Ishikawa (cell line): ENCODE data around the gene MPLKIP.

ENCODE experiments used
- CEBPB ChIP-seq: IDR thresholded peaks from 2 replicates; pipeline ENCODE4 v1.6.1; 2012
- EGR1 ChIP-seq: IDR thresholded peaks from 2 replicates; pipeline ENCODE4 v1.6.1; 2012
- RAD21 ChIP-seq: IDR thresholded peaks from 2 replicates; pipeline ENCODE4 v1.6.1; 2012; ENCODE audit warnings: low read depth
- TAF1 ChIP-seq: IDR thresholded peaks from 2 replicates; pipeline ENCODE4 v1.6.1; 2012; ENCODE audit warnings: low read depth, mild to moderate bottlenecking
- TCF12 ChIP-seq: IDR thresholded peaks from 2 replicates; pipeline ENCODE4 v1.6.1; 2012; ENCODE audit warnings: low read depth
- TEAD4 ChIP-seq: IDR thresholded peaks from 2 replicates; pipeline ENCODE4 v1.6.1; 2012
- TF ChIP-seq, protein P1 (sequence below): IDR thresholded peaks from 2 replicates; pipeline ENCODE4 v1.6.1; 2012; ENCODE audit warnings: low read depth, mild to moderate bottlenecking
- TF ChIP-seq, protein P2 (sequence below): IDR thresholded peaks from 2 replicates; pipeline ENCODE4 v1.6.1; 2012

DNA sequence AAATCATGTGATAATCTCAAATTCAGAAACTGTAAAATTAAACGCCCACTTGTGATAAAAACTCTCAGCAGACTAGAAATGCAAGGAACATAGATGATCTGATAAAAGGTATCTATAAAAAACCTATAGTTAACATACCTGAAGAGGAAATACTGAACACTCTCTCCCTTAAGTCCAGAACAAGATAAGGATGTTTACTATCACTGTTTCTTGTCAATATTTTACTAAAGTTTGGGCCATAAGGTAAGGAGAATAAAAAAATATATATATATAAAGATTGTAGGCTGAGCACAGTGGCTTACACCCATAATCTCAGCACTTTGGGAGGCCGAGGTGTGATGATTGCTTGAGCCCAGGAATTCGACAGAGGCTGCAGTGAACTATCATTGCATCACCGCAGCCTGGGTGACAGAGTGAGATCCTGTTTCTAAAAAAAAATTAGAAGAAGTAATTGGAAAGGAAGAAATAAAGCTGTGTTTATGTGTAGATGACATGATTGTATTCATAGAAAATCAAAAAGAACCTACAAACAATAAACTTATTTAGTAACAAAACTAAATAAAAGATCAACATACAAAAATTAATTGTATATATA, 28.4 kb downstream of the MPLKIP start:
- TF ChIP-seq RAD21: no peak
- TF ChIP-seq, protein P1, sequence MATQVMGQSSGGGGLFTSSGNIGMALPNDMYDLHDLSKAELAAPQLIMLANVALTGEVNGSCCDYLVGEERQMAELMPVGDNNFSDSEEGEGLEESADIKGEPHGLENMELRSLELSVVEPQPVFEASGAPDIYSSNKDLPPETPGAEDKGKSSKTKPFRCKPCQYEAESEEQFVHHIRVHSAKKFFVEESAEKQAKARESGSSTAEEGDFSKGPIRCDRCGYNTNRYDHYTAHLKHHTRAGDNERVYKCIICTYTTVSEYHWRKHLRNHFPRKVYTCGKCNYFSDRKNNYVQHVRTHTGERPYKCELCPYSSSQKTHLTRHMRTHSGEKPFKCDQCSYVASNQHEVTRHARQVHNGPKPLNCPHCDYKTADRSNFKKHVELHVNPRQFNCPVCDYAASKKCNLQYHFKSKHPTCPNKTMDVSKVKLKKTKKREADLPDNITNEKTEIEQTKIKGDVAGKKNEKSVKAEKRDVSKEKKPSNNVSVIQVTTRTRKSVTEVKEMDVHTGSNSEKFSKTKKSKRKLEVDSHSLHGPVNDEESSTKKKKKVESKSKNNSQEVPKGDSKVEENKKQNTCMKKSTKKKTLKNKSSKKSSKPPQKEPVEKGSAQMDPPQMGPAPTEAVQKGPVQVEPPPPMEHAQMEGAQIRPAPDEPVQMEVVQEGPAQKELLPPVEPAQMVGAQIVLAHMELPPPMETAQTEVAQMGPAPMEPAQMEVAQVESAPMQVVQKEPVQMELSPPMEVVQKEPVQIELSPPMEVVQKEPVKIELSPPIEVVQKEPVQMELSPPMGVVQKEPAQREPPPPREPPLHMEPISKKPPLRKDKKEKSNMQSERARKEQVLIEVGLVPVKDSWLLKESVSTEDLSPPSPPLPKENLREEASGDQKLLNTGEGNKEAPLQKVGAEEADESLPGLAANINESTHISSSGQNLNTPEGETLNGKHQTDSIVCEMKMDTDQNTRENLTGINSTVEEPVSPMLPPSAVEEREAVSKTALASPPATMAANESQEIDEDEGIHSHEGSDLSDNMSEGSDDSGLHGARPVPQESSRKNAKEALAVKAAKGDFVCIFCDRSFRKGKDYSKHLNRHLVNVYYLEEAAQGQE: no peak
- no peak for TF ChIP-seq TAF1
- no peak for TF ChIP-seq CEBPB
- TF ChIP-seq EGR1: no peak
- no peak for TF ChIP-seq TEAD4
- TF ChIP-seq TCF12: no peak
- TF ChIP-seq, protein P2, sequence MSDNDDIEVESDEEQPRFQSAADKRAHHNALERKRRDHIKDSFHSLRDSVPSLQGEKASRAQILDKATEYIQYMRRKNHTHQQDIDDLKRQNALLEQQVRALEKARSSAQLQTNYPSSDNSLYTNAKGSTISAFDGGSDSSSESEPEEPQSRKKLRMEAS: no peak
